ENCODE data around the gene SMURF1. TPM values are rescaled to one million over a fixed set of nuclear protein-coding genes. Genes with fewer than 3 reads are reported as not detected.

Gene SMURF1
- total RNA-seq, 1 donor from 2014 or later, result 22.1 TPM

DNA sequence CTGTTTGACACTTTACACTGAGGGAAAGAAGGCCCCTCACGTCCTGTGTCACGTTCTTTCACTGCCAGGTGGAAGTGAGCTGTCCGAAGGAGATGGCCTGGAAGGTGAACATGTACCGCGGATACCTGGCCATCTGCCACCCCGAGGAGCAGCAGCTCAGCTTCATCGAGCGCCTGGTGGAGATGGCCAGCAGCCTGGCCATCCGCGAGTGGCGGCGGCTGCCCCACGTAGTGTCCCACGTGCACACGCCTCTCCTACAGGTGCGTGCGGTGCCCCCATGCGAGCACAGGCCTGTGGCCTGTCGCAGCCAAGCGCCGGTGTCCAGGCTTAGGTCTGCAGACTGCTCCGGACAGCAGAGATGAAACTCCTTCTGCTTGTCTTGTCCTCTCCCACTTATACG lies 162.2 kb downstream of the SMURF1 start:
- DNase-seq (ENCODE audit: extremely low spot score, unreplicated experiment), result no peak
- Mint-ChIP-seq H3K4me1 (ENCODE audit: unreplicated experiment) (no peaks in the 10 kb centered on the region), H3K27me3 (no peaks in the 10 kb centered on the region), H3K4me3 (no peak overlapping the region), H3K9me3 (no peaks in the 10 kb centered on the region), H3K27ac (no peak overlapping the region), H3K36me3 (peaks cover 42% of the 10 kb centered on the region)
- TF ChIP-seq, protein P1, sequence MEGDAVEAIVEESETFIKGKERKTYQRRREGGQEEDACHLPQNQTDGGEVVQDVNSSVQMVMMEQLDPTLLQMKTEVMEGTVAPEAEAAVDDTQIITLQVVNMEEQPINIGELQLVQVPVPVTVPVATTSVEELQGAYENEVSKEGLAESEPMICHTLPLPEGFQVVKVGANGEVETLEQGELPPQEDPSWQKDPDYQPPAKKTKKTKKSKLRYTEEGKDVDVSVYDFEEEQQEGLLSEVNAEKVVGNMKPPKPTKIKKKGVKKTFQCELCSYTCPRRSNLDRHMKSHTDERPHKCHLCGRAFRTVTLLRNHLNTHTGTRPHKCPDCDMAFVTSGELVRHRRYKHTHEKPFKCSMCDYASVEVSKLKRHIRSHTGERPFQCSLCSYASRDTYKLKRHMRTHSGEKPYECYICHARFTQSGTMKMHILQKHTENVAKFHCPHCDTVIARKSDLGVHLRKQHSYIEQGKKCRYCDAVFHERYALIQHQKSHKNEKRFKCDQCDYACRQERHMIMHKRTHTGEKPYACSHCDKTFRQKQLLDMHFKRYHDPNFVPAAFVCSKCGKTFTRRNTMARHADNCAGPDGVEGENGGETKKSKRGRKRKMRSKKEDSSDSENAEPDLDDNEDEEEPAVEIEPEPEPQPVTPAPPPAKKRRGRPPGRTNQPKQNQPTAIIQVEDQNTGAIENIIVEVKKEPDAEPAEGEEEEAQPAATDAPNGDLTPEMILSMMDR (conservative IDR thresholded peaks at IDR 0.05), result no peak

DNA sequence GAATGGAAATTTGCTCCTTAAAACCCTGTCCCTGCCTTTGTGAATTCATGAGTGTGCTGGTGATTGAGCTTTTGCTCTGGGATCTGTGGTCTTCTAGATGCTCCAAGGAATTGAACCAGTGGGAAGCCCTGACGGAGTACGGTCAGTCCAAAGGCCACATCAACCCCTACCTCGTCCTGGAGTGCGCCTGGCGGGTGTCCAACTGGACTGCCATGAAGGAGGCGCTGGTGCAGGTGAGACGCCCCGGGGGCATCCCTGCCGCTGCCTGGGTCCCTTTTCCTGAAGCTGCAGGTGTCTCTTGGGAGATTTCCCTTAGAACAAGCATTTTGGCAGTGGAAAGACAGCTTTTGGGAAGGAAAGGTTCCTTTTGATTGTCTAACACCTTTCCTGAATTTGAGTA lies 165.2 kb downstream of the SMURF1 start:
- TF ChIP-seq, protein P1 (conservative IDR thresholded peaks at IDR 0.05), result no peak
- Mint-ChIP-seq H3K36me3 (peaks cover 25% of the 10 kb centered on the region), H3K27ac (no peak overlapping the region), H3K9me3 (no peaks in the 10 kb centered on the region), H3K4me3 (no peak overlapping the region), H3K27me3 (no peaks in the 10 kb centered on the region), H3K4me1 (ENCODE audit: unreplicated experiment) (no peaks in the 10 kb centered on the region)
- no peak for DNase-seq (ENCODE audit: extremely low spot score, unreplicated experiment)

Other genes with a start within 250 kb of the SMURF1 start
- gene KPNA7, start 64.0 kb upstream of the SMURF1 start, total RNA-seq (ENCODE audit: low replicate concordance), result 0.17 and 0.48 TPM in 2 replicates
- not detected in 2 replicates for gene MYH16, start 128.7 kb upstream of the SMURF1 start, total RNA-seq (ENCODE audit: low replicate concordance)
- 164 and 209 TPM in 2 replicates for gene ARPC1A, start 181.8 kb upstream of the SMURF1 start, total RNA-seq (ENCODE audit: low replicate concordance)
- 55.0 and 125 TPM in 2 replicates for gene ARPC1B, start 230.6 kb upstream of the SMURF1 start, total RNA-seq (ENCODE audit: low replicate concordance)